Glutamatergic neuron (in vitro differentiated cells): ENCODE results near the gene CNIH3. TPM values are rescaled to one million over a fixed set of nuclear protein-coding genes. Genes with fewer than 3 reads are reported as not detected.

Experiments used
- DNase-seq: peaks from one replicate; pipeline ENCODE4 v3.0.0; 2022
- H3K27ac Mint-ChIP-seq: one replicate; pipeline ENCODE4 v1.8.0; 2020; ENCODE audit warnings: mild to moderate bottlenecking, mixed read lengths, inconsistent platforms; ENCODE audit not compliant: unreplicated experiment
- H3K27me3 Mint-ChIP-seq: one replicate; pipeline ENCODE4 v1.8.0; 2020; ENCODE audit warnings: mild to moderate bottlenecking, moderate library complexity, mixed read lengths, inconsistent platforms; ENCODE audit not compliant: unreplicated experiment
- H3K36me3 Mint-ChIP-seq: one replicate; pipeline ENCODE4 v1.8.0; 2020; ENCODE audit warnings: mild to moderate bottlenecking, mixed read lengths, inconsistent platforms; ENCODE audit not compliant: unreplicated experiment
- H3K4me1 Mint-ChIP-seq: one replicate; pipeline ENCODE4 v1.8.0; 2020; ENCODE audit warnings: mild to moderate bottlenecking, low read depth, mixed read lengths, inconsistent platforms; ENCODE audit not compliant: unreplicated experiment
- H3K4me3 Mint-ChIP-seq: one replicate; pipeline ENCODE4 v1.8.0; 2020; ENCODE audit warnings: mild to moderate bottlenecking, mixed read lengths, inconsistent platforms; ENCODE audit not compliant: unreplicated experiment
- H3K9me3 Mint-ChIP-seq: one replicate; pipeline ENCODE4 v1.8.0; 2020; ENCODE audit warnings: mild to moderate bottlenecking, moderate library complexity, mixed read lengths, inconsistent platforms; ENCODE audit not compliant: unreplicated experiment
- CTCF ChIP-seq: fragments of 200-600 bp; sonication (generic); IDR thresholded peaks from one replicate; pipeline ENCODE4 v1.5.0; 2021; ENCODE audit not compliant: partially characterized antibody, unreplicated experiment
- total RNA-seq: library from RNA; stranded (reverse); fragmentation: NEBNext Ultra II Directional; extraction: Animal tissue kit (Norgen Biotek cat#: 25700); gene quantifications from one replicate; pipeline ENCODE4 v1.2.1, GENCODE V29; 2021; ENCODE audit not compliant: unreplicated experiment

The CNIH3 gene
- total RNA-seq, 1 donor from 2014 or later = 4.4 TPM

GRCh38 chr1:224624432-224624831 is 8.3 kb downstream of the CNIH3 start:
- H3K4me1 Mint-ChIP-seq = no peaks in the 10 kb centered on the region
- H3K27ac Mint-ChIP-seq = no peak overlapping the region
- H3K9me3 Mint-ChIP-seq = peaks cover 5% of the 10 kb centered on the region
- peaks cover 7% of the 10 kb centered on the region for H3K27me3 Mint-ChIP-seq
- no peak for DNase-seq
- no peak for TF ChIP-seq CTCF
- no peak overlapping the region for H3K4me3 Mint-ChIP-seq
- peaks cover 26% of the 10 kb centered on the region for H3K36me3 Mint-ChIP-seq

- no peak for DNase-seq
- Mint-ChIP-seq H3K4me1 (no peaks in the 10 kb centered on the region), H3K27ac (no peak overlapping the region), H3K27me3 (peaks cover 11% of the 10 kb centered on the region), H3K36me3 (peaks cover 26% of the 10 kb centered on the region), H3K4me3 (no peak overlapping the region), H3K9me3 (peaks cover 5% of the 10 kb centered on the region)
- no peak for TF ChIP-seq CTCF
Measured at GRCh38 chr1:224626042-224626441, 9.9 kb downstream of the CNIH3 start.

- Mint-ChIP-seq H3K27ac (no peak overlapping the region), H3K27me3 (peaks cover 5% of the 10 kb centered on the region), H3K36me3 (no peaks in the 10 kb centered on the region)
Measured at GRCh38 chr1:224629965-224630364, 13.8 kb downstream of the CNIH3 start.

GRCh38 chr1:224631462-224632115 is 15.5 kb downstream of the CNIH3 start:
- no peaks in the 10 kb centered on the region for H3K9me3 Mint-ChIP-seq
- H3K27ac Mint-ChIP-seq = no peak overlapping the region
- no peak overlapping the region for H3K4me3 Mint-ChIP-seq
- no peaks in the 10 kb centered on the region for H3K36me3 Mint-ChIP-seq
- TF ChIP-seq CTCF = no peak
- no peaks in the 10 kb centered on the region for H3K4me1 Mint-ChIP-seq
- no peak for DNase-seq
- peaks cover 5% of the 10 kb centered on the region for H3K27me3 Mint-ChIP-seq

More at GRCh38 chr1:224629965-224630364, 13.8 kb downstream of the CNIH3 start:
- Mint-ChIP-seq H3K4me1 (no peaks in the 10 kb centered on the region), H3K9me3 (no peaks in the 10 kb centered on the region), H3K4me3 (no peak overlapping the region)
- no peak for DNase-seq
- TF ChIP-seq CTCF = no peak

- Mint-ChIP-seq H3K4me1 (no peaks in the 10 kb centered on the region), H3K36me3 (no peaks in the 10 kb centered on the region), H3K4me3 (no peak overlapping the region), H3K9me3 (no peaks in the 10 kb centered on the region), H3K27ac (no peak overlapping the region), H3K27me3 (peaks cover 5% of the 10 kb centered on the region)
- no peak for TF ChIP-seq CTCF
- DNase-seq = no peak
Measured at GRCh38 chr1:224632381-224632871, 16.3 kb downstream of the CNIH3 start.
